Measurements from ENCODE around the gene ANO1.
"Not testable (repeated sequence)": the region's sequence is repeated elsewhere in the genome, so short reads cannot be mapped to it uniquely, and the experiment has no call there.

Gene ANO1

DNA sequence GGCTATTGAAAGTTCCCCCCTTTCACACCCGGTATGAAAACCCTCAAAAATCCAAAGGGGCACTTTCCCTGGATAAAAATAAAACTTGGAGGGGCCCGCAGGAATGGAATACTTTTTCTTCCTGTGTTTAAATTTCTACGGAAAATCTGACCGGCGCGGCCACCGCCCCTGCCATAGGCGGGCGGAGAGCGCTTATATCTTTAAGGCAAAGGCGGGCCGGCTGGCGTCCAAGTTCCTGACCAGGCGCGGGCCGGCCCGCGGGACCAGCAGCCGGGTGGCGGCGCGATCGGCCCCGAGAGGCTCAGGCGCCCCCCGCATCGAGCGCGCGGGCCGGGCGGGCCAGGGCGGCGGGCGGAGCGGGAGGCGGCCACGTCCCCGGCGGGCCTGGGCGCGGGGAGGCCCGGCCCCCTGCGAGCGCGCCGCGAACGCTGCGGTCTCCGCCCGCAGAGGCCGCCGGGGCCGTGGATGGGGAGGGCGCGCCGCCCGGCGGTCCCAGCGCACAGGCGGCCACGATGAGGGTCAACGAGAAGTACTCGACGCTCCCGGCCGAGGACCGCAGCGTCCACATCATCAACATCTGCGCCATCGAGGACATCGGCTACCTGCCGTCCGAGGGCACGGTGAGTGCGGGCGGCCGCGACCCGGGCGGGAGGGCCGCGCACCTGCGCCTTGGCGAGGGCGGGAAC, at the start of gene ANO1:
Gene ANO1 (plus strand): TSS at position 223 of the 686 bp plus-strand sequence. CDS start 290 bp downstream, at position 513.
- no peak for DNase-seq (ENCODE audit: low spot score)

DNA sequence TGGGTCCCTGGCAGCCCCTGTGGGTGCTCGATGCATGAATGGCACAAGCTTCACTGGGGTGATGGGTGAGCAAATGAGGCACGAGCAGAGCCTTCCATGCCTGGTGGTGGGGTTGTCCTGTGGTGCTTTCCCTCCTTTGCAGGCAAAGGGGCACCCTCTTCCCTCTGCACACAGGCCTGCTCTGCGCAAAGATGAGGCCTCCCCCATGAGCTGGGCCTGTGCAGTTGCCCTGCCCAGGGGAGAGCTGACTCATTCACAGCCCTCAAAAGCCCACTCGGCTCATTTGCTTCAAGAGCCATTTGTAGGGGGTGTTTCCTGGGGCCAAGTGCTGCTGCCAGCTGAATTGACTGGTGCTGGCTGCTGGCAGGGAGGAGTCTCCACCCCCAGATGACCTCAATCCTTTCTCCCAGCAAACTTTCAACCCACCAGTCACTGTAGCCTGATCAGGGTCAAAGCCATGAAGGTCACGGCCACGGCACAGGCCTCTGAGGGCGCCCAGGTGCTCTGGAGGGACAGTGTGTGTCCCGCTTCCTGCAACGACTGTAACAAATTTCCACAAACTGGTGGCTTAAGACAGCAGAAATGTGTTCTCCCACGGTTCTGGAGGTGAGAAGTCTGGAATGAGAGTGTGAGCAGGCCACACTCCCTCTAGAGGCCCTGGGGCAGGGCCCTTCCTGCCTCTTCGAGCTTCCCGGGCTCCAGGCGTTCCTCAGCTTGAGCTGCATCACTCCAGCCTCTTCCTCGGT, 48.8 kb upstream of the ANO1 start:
- DNase-seq (ENCODE audit: low spot score) = no peak

DNA sequence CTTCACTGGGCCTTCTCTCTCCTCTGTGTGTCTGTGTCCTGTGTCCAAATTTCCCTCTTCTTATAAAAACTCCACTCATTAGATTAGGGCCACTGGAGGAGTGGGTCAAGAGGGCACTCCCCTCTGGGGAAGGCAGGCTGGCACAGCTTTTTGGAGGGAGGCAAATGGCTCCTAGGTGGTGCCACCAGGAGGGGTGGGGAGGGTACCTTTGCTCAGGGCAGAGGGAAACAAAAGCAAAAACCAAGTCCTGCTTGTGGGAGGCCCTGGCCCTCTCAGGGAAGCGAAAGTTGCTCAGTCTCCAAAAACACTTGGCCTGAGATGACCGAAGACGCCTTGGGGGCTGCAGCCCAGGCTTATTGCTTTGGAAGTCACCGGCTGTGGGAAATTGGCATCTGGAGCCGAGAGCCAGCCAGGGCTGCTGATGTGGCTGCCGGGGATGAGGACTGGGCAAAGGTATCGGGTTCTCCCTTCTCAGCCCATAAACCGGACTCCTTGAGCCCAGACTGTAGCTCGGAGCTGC, 48.2 kb upstream of the ANO1 start:
- no peak for DNase-seq (ENCODE audit: low spot score)

DNA sequence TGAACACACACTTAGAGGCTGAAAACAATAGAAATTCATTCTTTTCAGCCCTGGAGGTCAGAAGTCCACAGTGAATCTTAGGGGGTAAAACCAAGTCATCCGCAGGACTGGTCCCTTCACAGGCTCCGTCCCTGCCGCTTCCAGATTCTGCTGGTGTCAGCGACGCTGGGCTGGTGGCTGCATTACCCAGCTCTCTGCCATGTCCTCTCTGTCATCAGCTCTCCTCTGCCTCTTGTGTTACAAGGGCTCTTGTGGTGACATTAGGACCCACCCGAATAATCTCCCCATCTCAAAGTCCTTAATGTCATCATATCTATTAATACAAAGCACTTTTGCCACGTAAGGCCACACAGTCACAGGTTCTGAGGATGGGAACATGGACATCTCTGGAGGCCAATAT, 47.7 kb upstream of the ANO1 start:
- no peak for DNase-seq (ENCODE audit: low spot score)

DNA sequence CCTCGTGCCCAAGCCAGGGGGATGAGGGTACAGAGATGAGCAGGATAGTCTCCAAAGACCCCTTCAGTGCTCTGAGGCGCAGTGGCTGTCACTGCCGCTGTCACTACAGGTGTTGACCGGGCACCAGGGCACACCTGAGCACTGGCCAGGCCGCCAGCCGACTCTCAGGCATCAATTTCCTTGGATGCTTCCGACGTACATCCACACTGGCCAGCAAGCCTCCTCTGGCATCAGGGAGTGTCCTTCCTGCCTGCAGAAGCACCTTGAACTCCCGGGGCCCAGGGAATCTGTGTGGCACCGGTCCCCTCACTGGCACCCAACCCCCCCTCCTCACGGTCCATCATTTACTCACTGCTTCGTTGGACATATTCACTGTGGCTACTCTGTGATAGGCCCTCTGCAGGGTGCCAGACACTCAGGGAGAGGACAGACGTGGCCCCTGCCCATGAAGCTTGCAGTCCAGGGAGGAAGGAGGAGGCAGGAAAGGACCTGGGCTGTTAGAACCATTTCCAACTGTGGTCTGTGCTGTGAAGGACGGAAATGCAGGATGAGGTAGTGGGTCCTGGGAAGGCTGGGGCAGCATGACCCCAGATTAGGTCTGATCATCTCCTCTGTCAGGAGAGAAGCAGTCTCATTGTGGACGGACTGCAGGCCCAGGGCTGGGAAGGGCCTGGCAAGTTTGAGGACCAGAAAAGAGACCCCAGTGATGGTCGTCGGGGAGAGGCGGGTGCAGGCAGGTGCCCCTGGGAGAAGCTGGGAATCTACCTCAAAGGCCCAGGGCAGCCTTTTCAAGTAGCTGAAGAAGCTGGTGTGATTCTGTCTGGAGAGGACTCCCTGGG, 46.3 kb upstream of the ANO1 start:
- DNase-seq (ENCODE audit: low spot score) = no peak

DNA sequence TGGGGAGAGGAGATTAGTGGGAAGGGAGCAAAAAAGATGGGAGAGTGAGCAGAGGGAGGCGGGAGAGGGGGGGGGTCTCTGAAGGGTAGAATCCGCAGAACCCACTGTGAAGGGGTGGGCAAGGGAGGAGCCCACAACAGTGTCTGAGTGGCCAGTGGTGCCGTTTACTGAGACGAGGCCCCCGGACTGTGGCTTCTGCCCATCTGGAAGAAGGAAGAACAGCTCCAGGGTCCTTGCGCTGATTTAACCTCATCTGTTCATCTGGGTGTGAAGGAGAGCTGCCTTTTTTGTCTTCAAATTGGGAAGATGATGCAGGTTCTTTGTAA, 45.7 kb upstream of the ANO1 start:
- DNase-seq (ENCODE audit: low spot score) = no peak

DNA sequence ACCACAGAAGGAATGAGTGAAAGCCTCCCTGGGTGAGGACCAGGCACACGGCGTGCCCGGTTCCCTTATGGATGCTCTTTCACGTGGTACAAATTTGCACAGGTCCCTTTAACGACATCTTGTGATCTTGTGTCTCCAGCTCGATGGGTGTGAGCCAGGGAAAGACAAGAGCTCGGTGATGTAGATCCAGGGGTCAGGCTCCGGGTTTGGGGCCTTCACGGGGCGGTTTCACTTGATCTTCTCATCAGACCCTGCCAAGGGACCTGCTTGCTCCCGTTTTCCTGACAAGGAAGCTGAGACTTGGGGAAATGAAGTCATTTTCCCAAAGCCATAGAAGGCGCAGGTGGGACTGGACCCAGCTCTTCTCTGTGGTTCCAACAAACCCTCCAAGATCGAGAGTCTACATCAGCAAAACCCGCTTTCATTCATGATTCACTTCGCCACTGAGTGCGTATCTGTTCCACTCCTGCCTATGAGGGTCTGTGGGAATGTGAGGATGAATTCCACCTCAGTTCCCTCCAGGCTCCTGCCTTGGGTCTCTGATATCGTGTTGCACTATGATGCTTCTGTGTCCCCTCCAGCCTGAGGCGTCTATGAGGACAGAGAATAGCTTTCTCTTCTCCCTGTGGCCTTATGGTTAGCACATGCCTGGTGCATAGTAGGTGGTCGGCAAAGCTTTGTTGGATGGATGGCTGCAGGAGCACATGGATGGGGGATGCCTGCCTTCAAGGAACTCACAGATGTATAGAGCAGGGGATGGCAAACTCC, 45.0 kb upstream of the ANO1 start:
- DNase-seq (ENCODE audit: low spot score) = no peak

DNA sequence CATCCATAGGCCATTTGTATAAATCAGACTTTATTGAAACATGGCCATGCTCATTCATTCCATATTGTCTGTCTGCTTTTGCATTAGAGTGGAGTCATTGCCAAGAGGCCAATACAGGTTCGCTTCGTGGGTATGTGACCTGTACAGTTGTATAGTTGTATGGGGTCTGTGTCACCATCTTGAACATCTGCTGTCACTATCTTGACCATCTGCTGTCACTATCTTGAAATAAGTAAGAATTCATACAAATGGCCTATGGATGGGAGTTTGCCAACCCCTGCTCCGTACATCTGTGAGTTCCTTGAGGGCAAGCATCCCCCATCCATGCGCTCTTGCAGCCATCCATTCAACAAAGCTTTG, 44.4 kb upstream of the ANO1 start:
- no peak for DNase-seq (ENCODE audit: low spot score)

DNA sequence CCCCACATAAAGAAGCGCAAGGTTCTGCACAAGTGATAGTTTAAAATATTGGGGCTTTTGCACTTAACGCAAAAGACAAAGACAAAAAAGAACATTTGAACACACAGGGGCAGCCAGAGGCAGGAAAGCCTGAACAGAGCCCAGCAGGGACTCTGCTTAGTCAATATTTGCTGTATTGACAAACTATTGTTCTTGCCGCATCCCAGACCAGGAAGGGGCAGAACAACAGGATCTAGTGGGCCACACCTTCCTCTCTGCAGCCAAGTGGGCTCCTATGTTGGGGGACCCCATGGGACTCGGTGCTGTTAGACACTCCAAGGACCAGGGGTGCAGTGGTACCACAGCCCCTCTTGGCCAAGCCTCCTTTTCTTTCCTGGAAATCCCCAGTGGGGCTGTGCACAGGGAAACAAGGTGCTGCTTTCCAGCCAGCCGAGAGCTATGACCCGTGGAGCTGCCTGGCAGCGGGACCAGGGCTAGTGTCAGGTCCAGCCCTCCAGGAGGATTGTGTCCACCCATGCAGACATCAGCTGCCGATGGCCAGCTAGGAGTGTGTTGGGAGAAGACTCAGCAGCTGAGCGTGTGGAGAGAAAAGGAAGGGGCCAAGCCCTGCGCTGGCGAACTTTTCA, 43.3 kb upstream of the ANO1 start:
- DNase-seq (ENCODE audit: low spot score) = no peak

DNA sequence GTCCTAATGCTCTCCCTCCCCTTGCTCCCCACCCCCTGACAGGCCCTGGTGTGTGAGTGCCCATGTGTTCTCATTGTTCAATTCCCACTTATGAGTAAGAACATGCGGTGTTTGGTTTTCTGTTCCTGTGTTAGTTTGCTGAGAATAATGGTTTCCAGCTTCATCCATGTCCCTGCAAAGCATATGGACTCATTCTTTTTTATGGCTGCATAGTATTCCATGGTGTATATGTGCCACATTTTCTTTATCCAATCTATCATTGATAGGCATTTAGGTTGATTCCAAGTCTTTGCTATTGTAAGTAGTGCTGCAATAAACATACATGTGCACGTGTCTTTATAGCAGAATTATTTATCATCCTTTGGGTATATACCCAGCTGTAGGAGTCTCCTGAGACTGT, 42.5 kb upstream of the ANO1 start:
- DNase-seq (ENCODE audit: low spot score) = not testable (repeated sequence)

DNA sequence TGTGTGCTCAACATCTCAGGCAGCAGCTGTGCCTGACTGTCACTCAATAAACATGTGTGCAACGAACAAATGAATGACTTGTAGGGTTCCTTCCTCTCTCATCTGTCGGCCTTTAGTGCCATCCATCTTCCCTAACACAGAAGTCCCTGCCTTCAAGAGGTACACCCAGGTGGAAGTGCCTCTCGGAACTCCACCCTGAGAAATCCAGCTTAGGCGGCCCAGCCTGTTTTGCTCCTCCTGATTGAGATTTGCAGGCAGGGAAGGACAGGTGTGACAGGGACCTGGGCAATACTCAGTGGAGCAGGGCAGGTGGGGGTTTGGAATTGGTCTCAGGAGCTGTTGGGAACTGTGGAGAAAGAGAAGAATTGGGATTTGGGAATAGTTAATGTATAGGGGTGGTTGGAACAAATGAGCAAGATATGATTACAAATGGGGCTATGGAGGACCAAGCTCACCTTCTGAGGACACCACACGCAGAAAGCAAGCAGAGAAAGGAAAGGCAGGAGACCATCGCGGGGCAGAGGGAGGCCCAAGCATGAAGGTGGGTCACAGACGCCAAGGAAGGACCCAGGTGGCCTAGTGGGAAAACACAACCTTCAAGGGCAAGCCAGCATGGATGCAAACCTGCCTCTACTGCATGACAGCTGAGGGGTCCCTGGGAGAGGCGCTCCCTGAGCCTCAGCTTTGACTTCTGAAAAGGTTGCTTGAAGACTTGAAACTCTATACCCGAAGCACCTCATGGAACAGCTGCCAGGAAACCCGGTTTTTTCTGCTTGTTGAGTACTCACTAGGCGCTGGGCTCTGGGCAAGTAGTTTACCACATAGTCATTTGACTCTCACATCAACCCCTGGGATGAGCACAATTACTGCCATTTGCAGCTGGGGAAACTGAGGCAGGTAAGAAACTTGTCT, 40.9 kb upstream of the ANO1 start:
- no peak for DNase-seq (ENCODE audit: low spot score)

DNA sequence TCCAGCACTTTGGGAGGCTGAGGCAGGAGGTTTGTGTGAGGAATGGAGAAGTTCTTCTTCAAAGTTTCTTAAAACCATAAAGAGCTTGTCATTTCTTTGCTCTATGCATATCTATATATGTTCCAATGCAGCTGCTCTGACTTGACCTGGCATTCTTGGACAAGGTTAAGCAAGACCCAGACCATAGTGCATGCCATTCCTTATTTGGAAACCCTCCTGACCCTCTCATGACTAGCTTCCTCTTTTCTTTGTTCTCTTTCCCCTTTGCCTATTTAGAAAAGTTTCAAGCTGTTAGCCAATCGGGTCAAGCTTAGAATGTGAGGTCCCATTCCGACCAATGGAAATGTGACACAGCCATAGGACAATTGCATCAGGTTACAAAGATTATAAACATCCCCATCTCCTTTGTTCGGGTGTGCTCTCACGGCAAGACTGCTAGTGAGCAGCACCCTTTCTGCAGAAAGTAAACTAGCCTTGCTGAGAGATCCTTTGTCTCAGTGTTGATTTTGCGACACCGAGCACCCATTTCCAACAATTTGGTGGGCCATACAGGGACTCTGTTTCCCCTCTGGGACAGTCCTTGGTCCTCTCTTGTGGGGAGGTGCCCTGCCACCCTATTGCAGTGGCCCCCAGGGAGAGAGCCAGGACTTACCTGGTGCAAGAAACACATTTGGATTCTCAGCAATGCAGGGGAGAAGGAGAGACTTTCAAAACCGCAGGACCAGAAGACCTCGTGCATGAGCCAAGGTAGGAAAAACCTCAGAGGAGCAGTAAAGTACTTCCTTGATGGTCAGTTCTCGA, 39.9 kb upstream of the ANO1 start:
- no peak for DNase-seq (ENCODE audit: low spot score)

DNA sequence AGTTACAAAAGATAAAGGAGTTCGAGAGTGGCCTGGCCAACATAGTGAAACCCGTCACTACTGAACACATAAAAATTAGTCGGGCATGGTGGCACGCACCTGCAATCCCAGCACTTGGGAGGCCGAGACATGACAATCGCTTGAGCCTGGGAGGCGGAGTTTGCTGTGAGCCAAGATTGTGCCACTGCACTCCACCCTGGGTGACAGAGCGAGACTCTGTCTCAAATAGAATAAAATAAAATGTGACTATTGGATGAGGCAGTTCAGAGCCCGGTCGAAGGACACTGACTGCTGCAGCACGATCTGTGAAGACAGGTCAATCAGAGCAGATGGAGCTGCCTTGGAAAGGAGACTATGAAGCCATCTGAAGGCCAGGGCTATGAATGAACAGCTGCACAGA, 37.7 kb upstream of the ANO1 start:
- no peak for DNase-seq (ENCODE audit: low spot score)

DNA sequence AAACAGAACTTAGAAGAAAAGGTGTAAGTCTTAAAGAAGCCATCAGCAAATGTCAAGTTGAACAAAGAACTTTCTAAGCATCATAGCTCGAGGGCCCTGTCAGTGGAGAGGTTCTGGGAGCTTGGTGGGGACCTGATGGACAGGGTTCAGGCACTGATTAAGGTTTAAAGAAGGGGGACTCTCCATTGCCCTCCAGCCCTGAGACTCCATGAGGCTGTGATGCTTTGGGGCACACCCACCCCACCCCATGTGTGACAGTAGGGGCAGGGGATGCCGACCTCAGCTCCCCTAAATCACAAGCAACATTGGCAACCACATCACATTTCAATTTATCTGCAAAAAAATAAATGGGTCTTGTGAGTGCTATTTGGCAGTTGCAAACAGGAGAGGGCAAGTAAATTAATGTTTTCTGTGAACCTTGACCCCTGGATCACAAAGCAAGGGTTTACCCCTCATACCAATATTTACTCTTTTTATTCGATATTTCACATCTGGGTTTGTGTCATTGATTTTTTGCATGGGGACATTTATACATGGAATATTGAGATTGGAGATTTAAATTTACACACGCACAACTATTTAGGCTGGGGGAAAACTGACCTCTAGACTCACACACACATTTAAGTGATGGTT, 37.1 kb upstream of the ANO1 start:
- DNase-seq (ENCODE audit: low spot score) = no peak

DNA sequence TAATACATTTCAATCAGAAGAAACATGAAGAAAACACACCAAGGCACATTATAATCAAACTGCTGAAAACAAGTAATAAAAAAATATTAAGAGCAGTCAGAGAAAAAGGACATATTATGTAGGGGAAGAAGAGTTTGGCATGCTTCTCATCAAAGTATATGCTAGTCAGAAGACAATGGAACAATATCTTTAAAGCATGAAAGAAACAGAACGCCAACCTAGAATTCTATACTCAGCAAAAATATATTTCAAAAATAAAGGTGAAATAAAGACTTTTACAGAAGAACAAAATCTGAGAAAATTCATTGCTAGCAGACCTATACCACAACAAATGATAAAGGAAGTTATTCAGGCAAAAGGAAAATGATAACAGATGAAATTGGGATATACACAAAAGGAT, 34.6 kb upstream of the ANO1 start:
- DNase-seq (ENCODE audit: low spot score) = no peak

DNA sequence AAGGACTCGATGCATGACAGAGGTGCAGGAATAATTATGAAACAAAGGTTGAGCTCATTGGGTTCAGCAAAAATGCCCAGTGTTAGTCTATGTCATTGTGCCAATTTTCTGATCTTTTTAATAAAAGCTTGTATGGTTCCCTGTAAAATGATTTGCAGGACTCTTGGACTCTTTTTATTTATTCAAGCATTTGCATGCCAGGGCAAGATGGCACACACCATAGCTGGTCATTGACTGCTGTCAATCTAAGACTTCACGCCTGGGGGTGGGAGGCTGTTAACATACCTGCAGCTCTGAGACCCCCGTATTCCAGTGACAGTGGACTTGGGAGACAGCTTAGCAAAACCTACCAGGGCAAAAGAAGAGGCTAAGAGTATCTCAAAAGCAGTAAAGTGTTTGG, 32.0 kb upstream of the ANO1 start:
- no peak for DNase-seq (ENCODE audit: low spot score)

DNA sequence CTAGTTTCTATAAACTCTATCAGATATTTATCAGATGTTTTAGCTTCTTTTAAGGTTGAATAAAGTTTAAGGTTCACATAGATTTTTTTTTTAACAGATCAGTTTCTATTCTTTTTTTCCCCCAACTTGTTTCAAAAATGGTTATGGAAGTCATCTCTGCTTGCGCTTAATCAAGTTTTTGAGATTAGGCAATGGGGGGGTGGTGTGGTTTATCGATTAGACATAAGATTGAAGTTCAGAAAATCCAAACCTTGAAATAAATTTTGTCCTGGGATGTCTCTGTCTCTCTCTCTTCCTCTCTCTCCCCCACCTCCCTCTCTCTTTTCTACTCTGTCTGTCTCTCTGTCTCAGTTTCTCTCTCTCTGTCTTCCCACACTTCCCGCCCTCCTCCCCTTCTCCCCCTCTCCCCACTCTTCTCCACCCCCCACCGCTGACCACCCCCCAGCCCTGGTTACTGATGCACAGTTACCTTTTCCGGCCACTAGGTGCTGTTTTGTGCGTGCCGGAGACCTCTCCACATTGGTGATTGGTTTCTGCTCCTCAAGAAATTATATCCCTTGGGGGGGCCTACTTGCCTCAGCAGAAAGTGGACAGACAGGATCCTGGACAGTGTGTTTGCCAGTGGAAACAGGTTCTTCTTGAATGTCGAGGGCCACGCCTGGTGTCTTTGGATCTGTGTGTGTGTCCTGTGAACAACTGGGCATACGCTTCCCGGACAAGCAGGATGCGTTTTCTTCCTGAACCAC, 29.7 kb upstream of the ANO1 start:
- no peak for DNase-seq (ENCODE audit: low spot score)

DNA sequence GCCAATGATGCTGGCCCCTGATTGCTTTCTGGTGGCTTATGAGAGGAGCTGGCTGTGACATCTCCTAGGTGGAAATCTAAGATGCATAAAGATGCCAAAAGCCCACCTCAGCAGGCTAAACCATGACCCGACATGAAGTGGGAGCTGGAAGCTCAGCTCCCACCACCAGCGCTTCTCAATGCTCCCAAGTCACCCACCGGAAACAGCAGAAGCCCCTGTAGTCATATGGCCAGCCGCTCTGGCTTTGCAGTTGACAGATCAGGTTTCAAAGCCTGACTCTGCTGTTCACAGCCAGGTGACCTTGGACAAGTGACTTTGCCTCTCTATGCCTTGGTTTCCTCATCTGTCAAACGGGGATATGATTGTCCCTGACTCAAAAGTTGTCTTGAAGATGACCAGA, 29.1 kb upstream of the ANO1 start:
- DNase-seq (ENCODE audit: low spot score) = no peak

DNA sequence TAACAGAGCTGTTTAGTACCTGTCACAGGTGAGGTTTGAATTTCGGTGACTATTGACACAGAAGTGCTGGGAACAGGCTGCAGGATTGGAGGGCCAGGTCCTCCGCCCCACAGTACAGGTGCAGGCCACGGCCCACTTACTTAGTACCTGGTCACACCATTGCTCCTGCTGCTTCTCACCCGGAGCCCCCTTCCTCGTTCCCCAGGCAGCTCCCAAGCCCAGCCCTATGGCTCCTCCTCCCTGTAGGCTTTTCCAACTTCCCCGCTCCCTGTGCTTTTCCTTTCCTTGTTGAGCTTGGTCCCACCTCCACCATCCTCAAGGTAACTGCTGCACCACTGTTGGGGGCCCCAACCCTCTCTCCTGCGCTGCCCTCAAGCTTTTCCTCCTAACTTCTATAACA, 27.9 kb upstream of the ANO1 start:
- DNase-seq (ENCODE audit: low spot score) = no peak
